SU-DHL-6 (cell line): ENCODE measurements around the gene SLC39A7.

Experiments used
- EZH2phosphoT487 ChIP-seq: fragments of 200-600 bp; sonication (generic), shearing (Covaris generic); conservative IDR thresholded peaks from 2 replicates; pipeline ENCODE4 v1.6.1; 2018; ENCODE audit warnings: mild to moderate bottlenecking, antibody characterized with exemption, low read length, moderate library complexity, mixed read lengths
- TF ChIP-seq, protein P1 (sequence below): fragments of 200-600 bp; sonication (generic); IDR thresholded peaks from one replicate; pipeline ENCODE4 v1.5.1; 2017; ENCODE audit warnings: antibody characterized with exemption, mild to moderate bottlenecking, low read length, moderate library complexity; ENCODE audit not compliant: insufficient read depth, poor library complexity, severe bottlenecking

DNA sequence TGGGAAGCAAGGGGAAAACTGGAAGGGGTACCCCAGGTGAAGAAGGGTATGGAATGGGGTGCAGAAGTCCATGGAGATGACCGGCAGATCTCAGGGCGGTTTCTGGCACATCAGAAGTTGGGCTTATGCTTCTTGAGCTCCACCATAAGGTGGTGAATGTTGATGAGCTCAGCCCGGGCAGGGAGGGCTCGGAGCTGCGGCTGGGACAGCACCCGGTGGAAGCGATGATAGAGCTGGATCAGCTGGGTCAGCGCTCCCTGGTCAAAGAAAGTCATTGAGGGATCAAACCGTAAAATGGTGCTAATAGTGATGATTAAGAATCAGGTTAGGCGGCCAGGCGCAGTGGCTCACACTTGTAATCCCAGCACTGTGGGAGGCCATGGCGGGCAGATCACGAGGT lies 50.1 kb downstream of the SLC39A7 start:
- TF ChIP-seq, protein P1, sequence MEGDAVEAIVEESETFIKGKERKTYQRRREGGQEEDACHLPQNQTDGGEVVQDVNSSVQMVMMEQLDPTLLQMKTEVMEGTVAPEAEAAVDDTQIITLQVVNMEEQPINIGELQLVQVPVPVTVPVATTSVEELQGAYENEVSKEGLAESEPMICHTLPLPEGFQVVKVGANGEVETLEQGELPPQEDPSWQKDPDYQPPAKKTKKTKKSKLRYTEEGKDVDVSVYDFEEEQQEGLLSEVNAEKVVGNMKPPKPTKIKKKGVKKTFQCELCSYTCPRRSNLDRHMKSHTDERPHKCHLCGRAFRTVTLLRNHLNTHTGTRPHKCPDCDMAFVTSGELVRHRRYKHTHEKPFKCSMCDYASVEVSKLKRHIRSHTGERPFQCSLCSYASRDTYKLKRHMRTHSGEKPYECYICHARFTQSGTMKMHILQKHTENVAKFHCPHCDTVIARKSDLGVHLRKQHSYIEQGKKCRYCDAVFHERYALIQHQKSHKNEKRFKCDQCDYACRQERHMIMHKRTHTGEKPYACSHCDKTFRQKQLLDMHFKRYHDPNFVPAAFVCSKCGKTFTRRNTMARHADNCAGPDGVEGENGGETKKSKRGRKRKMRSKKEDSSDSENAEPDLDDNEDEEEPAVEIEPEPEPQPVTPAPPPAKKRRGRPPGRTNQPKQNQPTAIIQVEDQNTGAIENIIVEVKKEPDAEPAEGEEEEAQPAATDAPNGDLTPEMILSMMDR: no peak
- no peak for TF ChIP-seq EZH2phosphoT487
